Non-pigmented ciliary epithelial cell (primary cell): ENCODE measurements around the gene YWHAQ.
"Not testable (repeated sequence)": the region's sequence is repeated elsewhere in the genome, so short reads cannot be mapped to it uniquely, and the experiment has no call there.

Experiments used
- DNase-seq: peaks from one replicate; pipeline ENCODE4 v3.0.0-alpha.2; 2010; ENCODE audit warnings: low read depth

YWHAQ gene

GRCh38 chr2:9631878-9632700 lies 1.3 kb upstream of the YWHAQ start:
- DNase-seq = no peak

- no peak for DNase-seq
Observed at GRCh38 chr2:9631553-9631819, 689 bp upstream of the YWHAQ start.

- no peak for DNase-seq
Observed at GRCh38 chr2:9630117-9630735, 571 bp downstream of the YWHAQ start.

GRCh38 chr2:9629222-9630116 lies 1.3 kb downstream of the YWHAQ start:
- no peak for DNase-seq

- DNase-seq = no peak
Observed at GRCh38 chr2:9627310-9627709, 3.5 kb downstream of the YWHAQ start.

- DNase-seq = no peak
Observed at GRCh38 chr2:9623151-9623550, 7.6 kb downstream of the YWHAQ start.

- not testable (repeated sequence) for DNase-seq
Observed at GRCh38 chr2:9621655-9622054, 9.1 kb downstream of the YWHAQ start.

GRCh38 chr2:9618410-9618809 lies 12.4 kb downstream of the YWHAQ start:
- DNase-seq = no peak

GRCh38 chr2:9617749-9618148 lies 13.0 kb downstream of the YWHAQ start:
- no peak for DNase-seq

GRCh38 chr2:9617296-9617695 lies 13.5 kb downstream of the YWHAQ start:
- DNase-seq = no peak

- DNase-seq = no peak
Observed at GRCh38 chr2:9614562-9614961, 16.2 kb downstream of the YWHAQ start.

- peak; percentile 45 for DNase-seq
Observed at GRCh38 chr2:9613291-9613690, 17.5 kb downstream of the YWHAQ start.

GRCh38 chr2:9611549-9611912 lies 19.3 kb downstream of the YWHAQ start:
- not testable (repeated sequence) for DNase-seq

- DNase-seq = no peak
Observed at GRCh38 chr2:9610781-9611548, 19.8 kb downstream of the YWHAQ start.

GRCh38 chr2:9608491-9608890 lies 22.3 kb downstream of the YWHAQ start:
- DNase-seq = not testable (repeated sequence)

- DNase-seq = no peak
Observed at GRCh38 chr2:9602412-9602811, 28.4 kb downstream of the YWHAQ start.

GRCh38 chr2:9601397-9601796 lies 29.4 kb downstream of the YWHAQ start:
- DNase-seq = no peak

GRCh38 chr2:9599430-9599829 lies 31.4 kb downstream of the YWHAQ start:
- no peak for DNase-seq

GRCh38 chr2:9596621-9597311 lies 34.0 kb downstream of the YWHAQ start:
- DNase-seq = no peak

- no peak for DNase-seq
Observed at GRCh38 chr2:9595746-9596145, 35.1 kb downstream of the YWHAQ start.

GRCh38 chr2:9595256-9595655 lies 35.5 kb downstream of the YWHAQ start:
- DNase-seq = not testable (repeated sequence)
